K562 (cell line): ENCODE measurements around the gene OLFML1. TPM values are rescaled to one million over a fixed set of nuclear protein-coding genes. Genes with fewer than 3 reads are reported as not detected.

ENCODE experiments used
- ATAC-seq: fragments of 200-7000 bp; cut with Tn5 transposase; 3 replicates; pipeline ENCODE4 v1.9.1; 2020; ENCODE audit warnings: moderate library complexity
- BruUV-seq: library from RNA; stranded (reverse); fragments of 400-500 nt; replicated peaks from 2 replicates; lab custom pipeline; 2021; lab: Mats Ljungman, UMichigan
- CTCF ChIA-PET: fragments of 300-600 bp; formaldehyde crosslinking; extraction: SDS; loops from one replicate; lab custom pipeline; 2021; ENCODE audit warnings: low intra/inter-chr PET ratio; lab: Yijun Ruan, JAX
- POLR2A ChIA-PET: fragments of 300-600, 350-650 bp; sonication (Branson Sonifier 250); formaldehyde crosslinking; extraction: SDS; loops from one replicate; lab custom pipeline; 2021; ENCODE audit warnings: antibody characterized with exemption, inconsistent platforms; lab: Yijun Ruan, JAX
- DNase-seq, 4 experiments: peaks; one replicate each; pipeline versions ENCODE4 v3.0.0 to v3.0.0-alpha.2; 2011 to 2018; ENCODE audit warnings: low spot score in 3 of 4, mixed read lengths in 3 of 4; ENCODE audit errors: extremely low read depth in 1 of 4
- FAIRE-seq: peaks from 2 replicates; lab custom pipeline; 2011; peaks lifted over from hg19 to GRCh38; lab: Jason Lieb, UNC
- H2AFZ ChIP-seq: 2 replicates; pipeline ENCODE4 v1.6.0; 2011; ENCODE audit warnings: low read depth, low read length, control low read depth, inconsistent platforms
- H3K27ac ChIP-seq: fragments of 200-600 bp; 3 replicates; pipeline ENCODE4 v1.8.0; 2011; ENCODE audit warnings: low read depth, mild to moderate bottlenecking, control low read depth, inconsistent platforms, low read length, moderate library complexity, mixed read lengths; ENCODE audit errors: extremely low read depth
- H3K27me3 ChIP-seq, 2 experiments: fragments of 300-600 bp in 1 of 2; 2 replicates in 1 of 2; 3 replicates in 1 of 2; pipeline versions ENCODE4 v1.6.0 to v1.8.0; 2011; ENCODE audit warnings: inconsistent platforms in 2 of 2, low read length in 2 of 2, mild to moderate bottlenecking in 1 of 2, mixed read lengths in 1 of 2, moderate library complexity in 1 of 2; ENCODE audit not compliant: control insufficient read depth in 2 of 2, insufficient read depth in 2 of 2
- H3K36me3 ChIP-seq: fragments of 300-600 bp; 3 replicates; pipeline ENCODE4 v1.8.0; 2011; ENCODE audit warnings: mild to moderate bottlenecking, low read length, inconsistent platforms; ENCODE audit not compliant: control insufficient read depth, insufficient read depth
- H3K4me1 ChIP-seq, 2 experiments: fragments of 200-600 bp in 1 of 2; replicated peaks in 1 of 2; 2 replicates in 1 of 2; 3 replicates in 1 of 2; pipeline versions ENCODE4 v1.5.1 to v1.8.0; 2011; ENCODE audit warnings: inconsistent platforms in 2 of 2, low read length in 2 of 2, mild to moderate bottlenecking in 1 of 2, mixed read lengths in 1 of 2, moderate library complexity in 1 of 2; ENCODE audit not compliant: control insufficient read depth in 2 of 2, insufficient read depth in 2 of 2
- H3K4me2 ChIP-seq: 2 replicates; pipeline ENCODE4 v1.6.1; 2011; ENCODE audit warnings: low read length, control low read depth, inconsistent platforms, mixed read lengths; ENCODE audit not compliant: insufficient read depth
- H3K4me3 ChIP-seq: fragments of 200-600 bp; sonication (generic), shearing (Covaris generic); 2 replicates; pipeline ENCODE4 v1.5.1; 2016; ENCODE audit warnings: control low read depth, inconsistent platforms
- H3K79me2 ChIP-seq: fragments of 200-600 bp; 3 replicates; pipeline ENCODE4 v1.8.0; 2011; ENCODE audit warnings: low read length, inconsistent platforms; ENCODE audit not compliant: control insufficient read depth, insufficient read depth
- H3K9ac ChIP-seq, 2 experiments: 2 replicates each; pipeline versions ENCODE4 v1.6.0 to v1.6.1; 2011; ENCODE audit warnings: low read depth in 2 of 2, low read length in 2 of 2, control low read depth in 1 of 2, inconsistent platforms in 1 of 2, mild to moderate bottlenecking in 1 of 2, mixed read lengths in 1 of 2; ENCODE audit not compliant: insufficient read depth in 1 of 2
- H3K9me1 ChIP-seq: one replicate; pipeline ENCODE4 v1.6.0; 2011; ENCODE audit warnings: inconsistent platforms, mild to moderate bottlenecking, low read length, moderate library complexity; ENCODE audit not compliant: control insufficient read depth, insufficient read depth
- H3K9me3 ChIP-seq: replicated peaks from 2 replicates; pipeline ENCODE4 v1.5.1; 2011; ENCODE audit warnings: low read depth, low read length, inconsistent platforms; ENCODE audit not compliant: control insufficient read depth, insufficient read depth
- H4K20me1 ChIP-seq: replicated peaks from 2 replicates; pipeline ENCODE4 v1.6.1; 2011; ENCODE audit warnings: low read length, inconsistent platforms, mixed read lengths; ENCODE audit not compliant: control insufficient read depth, insufficient read depth
- CXXC5 ChIP-seq: fragments of 250-450 bp; sonication (Bioruptor Pico); IDR thresholded peaks from 2 replicates; pipeline ENCODE4 v1.8.0; 2022; ENCODE audit warnings: inconsistent platforms, mild to moderate bottlenecking, moderate library complexity
- EP400 ChIP-seq: fragments of 450-650 bp; IDR thresholded peaks from 2 replicates; pipeline ENCODE4 v1.6.1; 2017; ENCODE audit warnings: antibody characterized with exemption, mild to moderate bottlenecking, moderate library complexity
- HIVEP1 ChIP-seq: fragments of 250-450 bp; sonication (Bioruptor Pico); IDR thresholded peaks from 2 replicates; pipeline ENCODE4 v1.4.0; 2020; ENCODE audit warnings: mild to moderate bottlenecking
- ZC3H11A ChIP-seq: IDR thresholded peaks from 2 replicates; pipeline ENCODE4 v1.6.1; 2012; ENCODE audit warnings: low read depth, low read length, improper control_type of control experiment
- ZNF263 ChIP-seq: sonication (generic); formaldehyde crosslinking; IDR thresholded peaks from 2 replicates; pipeline ENCODE4 v1.8.0; 2022; ENCODE audit warnings: mild to moderate bottlenecking, missing genetic modification reagents, borderline replicate concordance
- ZNF583 ChIP-seq: fragments of 250-450 bp; sonication (Bioruptor Pico); IDR thresholded peaks from 2 replicates; pipeline ENCODE4 v1.4.0; 2020
- ZSCAN32 ChIP-seq: fragments of 450-650 bp; formaldehyde crosslinking; IDR thresholded peaks from 2 replicates; pipeline ENCODE4 v1.4.0; 2020; ENCODE audit warnings: mild to moderate bottlenecking, moderate library complexity
- WGBS: fragments of 100-300 bp; shearing (Covaris generic); methylation state at CpG from one replicate; pipeline ENCODE4 v1.1.6; 2016; ENCODE audit warnings: low coverage, mixed read lengths; ENCODE audit not compliant: insufficient coverage; ENCODE audit errors: missing lambda C conversion rate; 5-methylcytosine and 5-hydroxymethylcytosine counted together
- in situ Hi-C: fragments of 300-500 bp; cut with MboI; formaldehyde crosslinking; loops from 4 replicates; pipeline ENCODE4 v1.15.0; 2018; ENCODE audit warnings: inconsistent platforms, mixed read lengths
- intact Hi-C: fragments of 100-400 bp; cut with micrococcal nuclease; formaldehyde crosslinking; loops from 2 replicates; pipeline ENCODE4 v1.14.2; 2022
- polyA plus RNA-seq, 8 experiments: library from polyadenylated mRNA; depleted of rRNA in 4 of 8; stranded (reverse) in 5 of 8; unstranded in 3 of 8; fragments of >200 nt; fragmentation: Nextera tagmentation in 2 of 8; fragmentation: Illumina TruSeq in 1 of 8; extraction: Ambion mirVana in 2 of 8; extraction: Trizol in 1 of 8; gene quantifications; 2 replicates each; pipeline versions ENCODE4 v1.2.1 to v1.2.3, GENCODE V29; 2011 to 2014; ENCODE audit warnings: inconsistent platforms in 1 of 8, missing spikeins in 1 of 8
- total RNA-seq, 7 experiments: library from RNA; depleted of rRNA in 6 of 7; stranded (reverse); fragments of >200 nt in 6 of 7; fragmentation: Illumina TruSeq in 2 of 7; extraction: Trizol in 2 of 7; gene quantifications; 2 replicates each; pipeline versions ENCODE4 v1.2.1 to v1.2.3, GENCODE V29; 2011 to 2021; ENCODE audit warnings: low replicate concordance in 1 of 7
- TF ChIP-seq, protein P1 (sequence below): fragments of 450-650 bp; IDR thresholded peaks from 2 replicates; pipeline ENCODE4 v1.6.1; 2016
- TF ChIP-seq, protein P2 (sequence below): fragments of 450-650 bp; formaldehyde crosslinking; IDR thresholded peaks from 2 replicates; pipeline ENCODE4 v1.4.0; 2020; ENCODE audit warnings: mild to moderate bottlenecking, moderate library complexity
- TF ChIP-seq, protein P3 (sequence below): fragments of 450-650 bp; formaldehyde crosslinking; IDR thresholded peaks from 2 replicates; pipeline ENCODE4 v1.4.0; 2020; ENCODE audit warnings: mild to moderate bottlenecking, mixed read lengths

Gene OLFML1
- total and polyA plus RNA-seq, 9 of the 15 experiments (the other 6 are each of a cell fraction or from before 2014, with no cell fraction given), result not detected

GRCh38 chr11:7530013-7530640, 44.8 kb downstream of the OLFML1 start:
- intact Hi-C loops (no loop called here), in situ Hi-C loops (no loop called here)
- H3K4me1 ChIP-seq, result no peaks in the 10 kb centered on the region
- H3K79me2 ChIP-seq, result no peaks in the 10 kb centered on the region
- ChIA-PET CTCF (no interaction called here), POLR2A (interaction anchor here (0.6 kb wide), 1 partner anchor 857 kb away, joined by 4 read pairs; no protein-coding TSS in a partner anchor)
- DNase-seq (no peak), FAIRE-seq (no peak), ATAC-seq (no peak)
- H3K9me3 ChIP-seq, result no peaks in the 10 kb centered on the region
- H3K4me3 ChIP-seq, result no peak overlapping the region
- no peaks in the 10 kb centered on the region for H3K36me3 ChIP-seq
- no TSS peak for BruUV-seq
- H3K27me3 ChIP-seq, result peaks cover 5 to 15% of the 10 kb centered on the region in 2 experiments; a peak in 3 of 5 replicates
- H4K20me1 ChIP-seq, result 0 out of 2 replicates have a peak, but pooled peaks cover 5% of the 10 kb centered on the region
- H2AFZ ChIP-seq, result no peak overlapping the region
- WGBS, result 0% methylated on average over 1 of the region's 1 CpG
- no peak overlapping the region for H3K4me2 ChIP-seq
- TF ChIP-seq ZC3H11A (no peak), ZNF263 (no peak), ZSCAN32 (no peak), ZNF583 (no peak)
- TF ChIP-seq, protein P1, sequence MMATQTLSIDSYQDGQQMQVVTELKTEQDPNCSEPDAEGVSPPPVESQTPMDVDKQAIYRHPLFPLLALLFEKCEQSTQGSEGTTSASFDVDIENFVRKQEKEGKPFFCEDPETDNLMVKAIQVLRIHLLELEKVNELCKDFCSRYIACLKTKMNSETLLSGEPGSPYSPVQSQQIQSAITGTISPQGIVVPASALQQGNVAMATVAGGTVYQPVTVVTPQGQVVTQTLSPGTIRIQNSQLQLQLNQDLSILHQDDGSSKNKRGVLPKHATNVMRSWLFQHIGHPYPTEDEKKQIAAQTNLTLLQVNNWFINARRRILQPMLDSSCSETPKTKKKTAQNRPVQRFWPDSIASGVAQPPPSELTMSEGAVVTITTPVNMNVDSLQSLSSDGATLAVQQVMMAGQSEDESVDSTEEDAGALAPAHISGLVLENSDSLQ, result no peak
- no peak overlapping the region for H3K27ac ChIP-seq
- no peaks in the 10 kb centered on the region for H3K9me1 ChIP-seq
- H3K9ac ChIP-seq, result no peak overlapping the region

GRCh38 chr11:7531011-7531410, 45.7 kb downstream of the OLFML1 start:
- intact Hi-C loops, result no loop called here
- POLR2A ChIA-PET, result no interaction called here
- Histone ChIP-seq H3K4me2 (no peak overlapping the region), H3K4me3 (no peak overlapping the region), H3K9ac (no peak overlapping the region), H3K9me3 (no peaks in the 10 kb centered on the region), H3K9me1 (no peaks in the 10 kb centered on the region), H3K36me3 (no peaks in the 10 kb centered on the region), H4K20me1 (0 out of 2 replicates have a peak, but pooled peaks cover 5% of the 10 kb centered on the region), H3K27me3 (peaks cover under 1 to 14% of the 10 kb centered on the region in 2 experiments; a peak in 3 of 5 replicates), H3K4me1 (no peaks in the 10 kb centered on the region), H2AFZ (no peak overlapping the region), H3K27ac (no peak overlapping the region), H3K79me2 (no peaks in the 10 kb centered on the region)
- no peak for ATAC-seq
- TF ChIP-seq, protein P2, sequence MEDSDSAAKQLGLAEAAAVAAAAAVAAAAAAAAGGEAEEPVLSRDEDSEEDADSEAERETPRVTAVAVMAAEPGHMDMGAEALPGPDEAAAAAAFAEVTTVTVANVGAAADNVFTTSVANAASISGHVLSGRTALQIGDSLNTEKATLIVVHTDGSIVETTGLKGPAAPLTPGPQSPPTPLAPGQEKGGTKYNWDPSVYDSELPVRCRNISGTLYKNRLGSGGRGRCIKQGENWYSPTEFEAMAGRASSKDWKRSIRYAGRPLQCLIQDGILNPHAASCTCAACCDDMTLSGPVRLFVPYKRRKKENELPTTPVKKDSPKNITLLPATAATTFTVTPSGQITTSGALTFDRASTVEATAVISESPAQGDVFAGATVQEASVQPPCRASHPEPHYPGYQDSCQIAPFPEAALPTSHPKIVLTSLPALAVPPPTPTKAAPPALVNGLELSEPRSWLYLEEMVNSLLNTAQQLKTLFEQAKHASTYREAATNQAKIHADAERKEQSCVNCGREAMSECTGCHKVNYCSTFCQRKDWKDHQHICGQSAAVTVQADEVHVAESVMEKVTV, result no peak
- TF ChIP-seq HIVEP1 (CRISPR knock-in tag), result no peak
- TF ChIP-seq, protein P3, sequence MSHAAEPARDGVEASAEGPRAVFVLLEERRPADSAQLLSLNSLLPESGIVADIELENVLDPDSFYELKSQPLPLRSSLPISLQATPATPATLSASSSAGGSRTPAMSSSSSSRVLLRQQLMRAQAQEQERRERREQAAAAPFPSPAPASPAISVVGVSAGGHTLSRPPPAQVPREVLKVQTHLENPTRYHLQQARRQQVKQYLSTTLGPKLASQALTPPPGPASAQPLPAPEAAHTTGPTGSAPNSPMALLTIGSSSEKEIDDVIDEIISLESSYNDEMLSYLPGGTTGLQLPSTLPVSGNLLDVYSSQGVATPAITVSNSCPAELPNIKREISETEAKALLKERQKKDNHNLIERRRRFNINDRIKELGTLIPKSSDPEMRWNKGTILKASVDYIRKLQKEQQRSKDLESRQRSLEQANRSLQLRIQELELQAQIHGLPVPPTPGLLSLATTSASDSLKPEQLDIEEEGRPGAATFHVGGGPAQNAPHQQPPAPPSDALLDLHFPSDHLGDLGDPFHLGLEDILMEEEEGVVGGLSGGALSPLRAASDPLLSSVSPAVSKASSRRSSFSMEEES (CRISPR knock-in tag), result no peak
- no peak for TF ChIP-seq EP400
- no peak for TF ChIP-seq CXXC5 (CRISPR knock-in tag)
- in situ Hi-C loops, result no loop called here
- BruUV-seq, result no TSS peak
- no peak for DNase-seq
- no peak for FAIRE-seq
- CTCF ChIA-PET, result no interaction called here
